A673 (cell line): ENCODE results near the gene PCLO.

Experiments
- EZH2 ChIP-seq: fragments of 200-600 bp; sonication (generic); IDR thresholded peaks from 2 replicates; pipeline ENCODE4 v1.6.1; 2017; ENCODE audit warnings: borderline replicate concordance, low read depth, mild to moderate bottlenecking, mixed read lengths, antibody characterized with exemption, low read length; ENCODE audit not compliant: poor library complexity, severe bottlenecking
- TF ChIP-seq, protein P1 (sequence below): fragments of 300-800, 200-600 bp; sonication (generic); conservative IDR thresholded peaks from 2 replicates; pipeline ENCODE4 v1.5.1; 2017; ENCODE audit warnings: low read depth, mild to moderate bottlenecking, antibody characterized with exemption, low read length, moderate library complexity, mixed read lengths

DNA sequence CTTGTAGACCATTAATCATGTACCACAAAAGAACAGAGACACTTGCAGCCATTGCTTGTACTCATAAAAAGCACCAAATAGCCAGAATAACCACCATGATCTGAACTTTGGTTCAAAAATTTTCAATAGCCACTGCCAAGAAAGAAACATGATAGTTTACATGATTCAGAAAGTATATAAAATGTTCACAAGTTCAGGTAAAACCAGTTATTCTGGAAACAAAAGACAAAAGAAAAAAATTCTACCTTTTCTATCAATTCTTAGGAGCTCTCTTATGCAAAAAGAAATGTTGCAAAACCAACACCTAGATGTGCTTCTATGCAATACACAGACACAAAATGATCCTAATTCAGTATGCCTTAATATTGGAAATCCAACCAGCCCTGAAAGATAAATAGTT lies 108.7 kb downstream of the PCLO start:
- TF ChIP-seq, protein P1, sequence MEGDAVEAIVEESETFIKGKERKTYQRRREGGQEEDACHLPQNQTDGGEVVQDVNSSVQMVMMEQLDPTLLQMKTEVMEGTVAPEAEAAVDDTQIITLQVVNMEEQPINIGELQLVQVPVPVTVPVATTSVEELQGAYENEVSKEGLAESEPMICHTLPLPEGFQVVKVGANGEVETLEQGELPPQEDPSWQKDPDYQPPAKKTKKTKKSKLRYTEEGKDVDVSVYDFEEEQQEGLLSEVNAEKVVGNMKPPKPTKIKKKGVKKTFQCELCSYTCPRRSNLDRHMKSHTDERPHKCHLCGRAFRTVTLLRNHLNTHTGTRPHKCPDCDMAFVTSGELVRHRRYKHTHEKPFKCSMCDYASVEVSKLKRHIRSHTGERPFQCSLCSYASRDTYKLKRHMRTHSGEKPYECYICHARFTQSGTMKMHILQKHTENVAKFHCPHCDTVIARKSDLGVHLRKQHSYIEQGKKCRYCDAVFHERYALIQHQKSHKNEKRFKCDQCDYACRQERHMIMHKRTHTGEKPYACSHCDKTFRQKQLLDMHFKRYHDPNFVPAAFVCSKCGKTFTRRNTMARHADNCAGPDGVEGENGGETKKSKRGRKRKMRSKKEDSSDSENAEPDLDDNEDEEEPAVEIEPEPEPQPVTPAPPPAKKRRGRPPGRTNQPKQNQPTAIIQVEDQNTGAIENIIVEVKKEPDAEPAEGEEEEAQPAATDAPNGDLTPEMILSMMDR, result no peak
- TF ChIP-seq EZH2, result no peak
